Lung (tissue), 12 donors: Measurements from ENCODE around the gene DHCR24. TPM values are rescaled to one million over a fixed set of nuclear protein-coding genes. Genes with fewer than 3 reads are reported as not detected.

Source experiments
- ATAC-seq: fragments of 200-7000 bp; cut with Tn5 transposase; one replicate; pipeline ENCODE4 v1.9.1; 2020; ENCODE audit warnings: moderate number of reproducible peaks; ENCODE audit not compliant: insufficient read depth, low FRiP score
- DNase-seq, 3 donors: peaks; one replicate each; pipeline ENCODE4 v3.0.0-alpha.2; 2013 to 2017
- H3K27ac ChIP-seq, 2 donors: one replicate each; pipeline ENCODE4 v1.5.1; 2013; ENCODE audit warnings: mild to moderate bottlenecking in 2 of 2, moderate library complexity in 2 of 2, control low read depth in 1 of 2, inconsistent platforms in 1 of 2, low read depth in 1 of 2, low read length in 1 of 2
- H3K27me3 ChIP-seq, 3 donors: one replicate each; pipeline ENCODE4 v1.5.1; 2013; ENCODE audit warnings: low read length in 2 of 3; ENCODE audit not compliant: control insufficient read depth in 3 of 3, insufficient read depth in 3 of 3
- H3K36me3 ChIP-seq, 4 donors: one replicate each; pipeline ENCODE4 v1.5.1; 2013; ENCODE audit warnings: low read length in 4 of 4, mild to moderate bottlenecking in 1 of 4, moderate library complexity in 1 of 4; ENCODE audit not compliant: control insufficient read depth in 4 of 4, insufficient read depth in 4 of 4
- H3K4me1 ChIP-seq, 5 donors: one replicate each; pipeline ENCODE4 v1.5.1; 2013; ENCODE audit warnings: low read length in 5 of 5, mild to moderate bottlenecking in 2 of 5, moderate library complexity in 1 of 5; ENCODE audit not compliant: control insufficient read depth in 5 of 5, insufficient read depth in 5 of 5
- H3K4me3 ChIP-seq: one replicate; pipeline ENCODE4 v1.5.1; 2013; ENCODE audit warnings: mild to moderate bottlenecking, control low read depth, moderate library complexity
- H3K9ac ChIP-seq, 2 donors: one replicate each; pipeline ENCODE4 v1.5.1; 2013; ENCODE audit warnings: low read length in 2 of 2, control low read depth in 1 of 2; ENCODE audit not compliant: insufficient read depth in 1 of 2
- H3K9me3 ChIP-seq, 4 donors: one replicate each; pipeline ENCODE4 v1.5.1; 2013; ENCODE audit warnings: low read length in 3 of 4, mild to moderate bottlenecking in 1 of 4, moderate library complexity in 1 of 4; ENCODE audit not compliant: control insufficient read depth in 4 of 4, insufficient read depth in 3 of 4
- WGBS, 2 donors: extraction: QIAGEN DNeasy Blood & Tissue Kit; methylation state at CpG; one replicate each; pipeline ENCODE4 v1.1.7; 2013; 5-methylcytosine and 5-hydroxymethylcytosine counted together
- polyA plus RNA-seq, 2 donors: library from polyadenylated mRNA; stranded (reverse); fragments of 200-250 nt; gene quantifications; one replicate each; pipeline ENCODE4 v1.2.1, GENCODE V29; 2013
- total RNA-seq, 2 donors: library from RNA; depleted of rRNA in 1 of 2; stranded (reverse); fragments of >200 nt in 1 of 2; gene quantifications; one replicate each; pipeline ENCODE4 v1.2.1, GENCODE V29; 2014 to 2021
- TF ChIP-seq, protein P1 (sequence below): IDR thresholded peaks from 2 replicates; pipeline ENCODE4 v1.5.1; 2012; ENCODE audit warnings: mild to moderate bottlenecking; ENCODE audit errors: control extremely low read depth, extremely low read depth
- donor health status: control.
- donor health status: control.
- donor health status: Bipolar disorder and iron deficiency.
- donor health status: healthy.
- donor health status: DM: yes; HTN: yes; CAD: no.

Gene DHCR24
- total and polyA plus RNA-seq, 4 donors: 269 to 735 (median 436) TPM

DNA sequence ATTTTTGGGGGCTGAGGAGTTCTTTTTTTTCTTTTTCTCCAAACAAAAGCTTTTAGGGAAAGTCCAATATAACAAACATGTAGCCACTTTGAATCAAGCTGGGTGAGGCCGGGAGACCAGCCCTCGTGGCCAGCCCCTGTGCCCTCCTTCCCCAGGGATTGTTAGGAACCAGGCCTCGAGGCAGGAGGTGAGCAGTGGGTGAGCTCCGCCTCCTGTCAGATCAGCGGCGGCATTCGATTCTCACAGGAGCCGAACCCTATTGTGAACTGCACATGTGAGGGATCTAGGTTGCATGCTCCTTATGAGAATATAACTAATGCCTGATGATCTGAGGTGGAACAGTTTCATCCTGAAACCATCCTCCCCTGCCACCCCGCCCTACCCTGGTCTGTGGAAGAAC lies 44.0 kb downstream of the DHCR24 start:
- 90 to 91% methylated on average over 9 of the region's 9 CpGs for WGBS, 2 donors
- DNase-seq: no peak
- no peaks in the 10 kb centered on the region for H3K4me1 ChIP-seq
- TF ChIP-seq, protein P1, sequence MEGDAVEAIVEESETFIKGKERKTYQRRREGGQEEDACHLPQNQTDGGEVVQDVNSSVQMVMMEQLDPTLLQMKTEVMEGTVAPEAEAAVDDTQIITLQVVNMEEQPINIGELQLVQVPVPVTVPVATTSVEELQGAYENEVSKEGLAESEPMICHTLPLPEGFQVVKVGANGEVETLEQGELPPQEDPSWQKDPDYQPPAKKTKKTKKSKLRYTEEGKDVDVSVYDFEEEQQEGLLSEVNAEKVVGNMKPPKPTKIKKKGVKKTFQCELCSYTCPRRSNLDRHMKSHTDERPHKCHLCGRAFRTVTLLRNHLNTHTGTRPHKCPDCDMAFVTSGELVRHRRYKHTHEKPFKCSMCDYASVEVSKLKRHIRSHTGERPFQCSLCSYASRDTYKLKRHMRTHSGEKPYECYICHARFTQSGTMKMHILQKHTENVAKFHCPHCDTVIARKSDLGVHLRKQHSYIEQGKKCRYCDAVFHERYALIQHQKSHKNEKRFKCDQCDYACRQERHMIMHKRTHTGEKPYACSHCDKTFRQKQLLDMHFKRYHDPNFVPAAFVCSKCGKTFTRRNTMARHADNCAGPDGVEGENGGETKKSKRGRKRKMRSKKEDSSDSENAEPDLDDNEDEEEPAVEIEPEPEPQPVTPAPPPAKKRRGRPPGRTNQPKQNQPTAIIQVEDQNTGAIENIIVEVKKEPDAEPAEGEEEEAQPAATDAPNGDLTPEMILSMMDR: no peak
- H3K36me3 ChIP-seq: peaks cover 0 to 1% (median 0%) of the 10 kb centered on the region in 4 donors
- no peaks in the 10 kb centered on the region for H3K9me3 ChIP-seq
- no peak overlapping the region for H3K4me3 ChIP-seq
- no peak overlapping the region for H3K9ac ChIP-seq
- ATAC-seq: no peak
- H3K27ac ChIP-seq: no peak overlapping the region
- H3K27me3 ChIP-seq: no peaks in the 10 kb centered on the region

DNA sequence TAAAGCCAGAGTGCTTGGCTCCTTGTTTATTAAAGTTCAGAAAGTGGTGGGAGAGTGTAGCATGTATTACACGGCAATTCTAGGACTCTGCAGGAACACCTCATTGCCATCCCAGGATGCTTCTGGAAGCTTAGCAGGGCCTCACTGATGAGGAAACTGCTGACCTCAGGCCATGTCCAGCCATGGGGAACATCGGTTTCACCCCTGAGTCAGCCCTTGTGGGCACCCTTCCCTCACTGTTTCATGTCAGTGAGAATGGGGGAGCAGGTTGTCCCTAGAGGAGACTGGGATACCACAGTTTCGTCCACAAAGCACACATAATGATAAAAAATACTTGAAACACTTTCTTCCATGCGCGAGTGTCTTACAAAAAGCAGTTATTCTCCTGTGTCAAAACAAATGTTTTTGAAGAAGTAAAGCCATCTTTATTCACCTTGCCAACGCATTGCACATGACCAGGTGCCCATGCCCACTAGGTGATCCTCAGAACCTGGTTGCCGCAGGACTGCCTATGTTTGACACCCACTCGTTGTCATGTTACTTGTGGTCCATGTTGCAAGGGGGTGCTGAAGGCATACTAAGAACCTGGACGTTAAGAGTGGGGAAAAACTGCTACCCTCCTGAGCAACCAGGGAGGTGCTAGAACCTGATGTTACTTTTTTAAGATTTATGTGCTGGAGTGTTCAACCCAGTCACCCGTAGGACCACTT lies 44.6 kb downstream of the DHCR24 start:
- Histone ChIP-seq H3K27ac (no peak overlapping the region), H3K4me1 (no peaks in the 10 kb centered on the region), H3K4me3 (no peak overlapping the region), H3K36me3 (peaks cover 0 to 1% (median 0%) of the 10 kb centered on the region in 4 donors), H3K9ac (no peak overlapping the region), H3K27me3 (no peaks in the 10 kb centered on the region), H3K9me3 (no peaks in the 10 kb centered on the region)
- ATAC-seq (no peak), DNase-seq (no peak)
- 93 to 95% methylated on average over 10 of the region's 10 CpGs for WGBS, 2 donors
- TF ChIP-seq, protein P1: no peak

DNA sequence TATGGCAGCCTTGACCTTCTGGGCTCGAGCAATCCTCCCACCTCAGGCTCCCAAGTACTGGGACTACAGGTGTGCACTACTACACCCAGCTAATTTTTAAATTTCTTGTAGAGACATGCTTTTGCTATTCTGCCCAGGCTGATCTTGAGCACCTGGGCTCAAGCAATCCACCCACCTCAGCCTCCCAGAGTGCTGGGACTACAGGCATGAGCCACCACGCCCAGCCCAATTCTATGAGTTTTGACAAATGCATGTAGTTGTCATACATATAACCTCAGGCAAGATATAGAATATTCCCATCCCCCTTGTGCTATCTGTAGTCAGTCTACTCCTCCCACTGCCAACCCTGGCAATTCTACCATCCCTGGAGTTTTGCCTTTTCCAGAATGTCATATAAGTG lies 47.2 kb downstream of the DHCR24 start:
- TF ChIP-seq, protein P1: no peak

More for the DNA sequence above, 47.2 kb downstream of the DHCR24 start:
- no peaks in the 10 kb centered on the region for H3K27me3 ChIP-seq
- ATAC-seq (no peak), DNase-seq (no peak)
- H3K36me3 ChIP-seq: no peaks in the 10 kb centered on the region
- H3K4me1 ChIP-seq: peaks cover 0 to 6% (median 0%) of the 10 kb centered on the region in 5 donors
- H3K27ac ChIP-seq: no peak overlapping the region
- H3K9ac ChIP-seq: no peak overlapping the region
- H3K9me3 ChIP-seq: no peaks in the 10 kb centered on the region
- WGBS, 2 donors: 71 to 73% methylated on average over 2 of the region's 2 CpGs
- no peak overlapping the region for H3K4me3 ChIP-seq
